Measurements from ENCODE around the gene GRIK2.

Gene GRIK2

DNA sequence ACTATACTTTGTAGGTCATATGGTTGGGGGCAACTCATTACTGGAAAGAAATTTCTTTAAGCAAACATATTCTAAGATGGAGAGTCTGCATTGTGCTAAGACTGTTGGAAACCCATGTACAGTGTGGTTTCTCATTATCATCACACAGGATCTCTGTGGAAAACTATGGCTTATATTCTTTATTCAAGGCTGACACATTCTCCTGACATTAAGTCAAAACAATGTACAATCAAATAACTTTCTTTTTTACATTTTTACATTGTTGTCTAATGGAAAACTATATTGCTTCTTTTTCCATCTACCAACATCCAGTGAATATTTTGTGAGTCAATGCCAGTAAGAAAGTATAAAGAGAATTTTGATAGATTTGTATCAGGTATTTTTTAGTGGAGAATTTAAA is 417.6 kb downstream of the GRIK2 start:
- DNase-seq = no peak

DNA sequence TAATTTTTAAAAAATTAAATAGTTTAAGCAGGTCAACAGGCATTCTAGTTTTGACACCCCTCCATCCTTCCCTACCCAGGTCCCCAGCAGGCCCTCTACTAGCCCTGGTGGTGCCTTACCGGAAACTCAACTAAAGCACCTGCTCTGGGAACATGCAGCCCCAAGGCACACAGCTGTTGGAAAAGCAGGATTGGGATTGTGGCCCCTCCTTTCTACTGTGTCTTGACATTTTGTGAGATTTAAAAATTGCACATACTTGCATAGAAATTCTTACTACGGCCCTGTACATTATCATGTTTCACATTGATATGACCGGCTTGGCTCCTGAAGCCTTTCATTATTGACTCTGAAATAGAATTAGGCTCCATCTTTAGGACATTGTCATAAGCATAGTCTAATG is 423.2 kb downstream of the GRIK2 start:
- DNase-seq = no peak

DNA sequence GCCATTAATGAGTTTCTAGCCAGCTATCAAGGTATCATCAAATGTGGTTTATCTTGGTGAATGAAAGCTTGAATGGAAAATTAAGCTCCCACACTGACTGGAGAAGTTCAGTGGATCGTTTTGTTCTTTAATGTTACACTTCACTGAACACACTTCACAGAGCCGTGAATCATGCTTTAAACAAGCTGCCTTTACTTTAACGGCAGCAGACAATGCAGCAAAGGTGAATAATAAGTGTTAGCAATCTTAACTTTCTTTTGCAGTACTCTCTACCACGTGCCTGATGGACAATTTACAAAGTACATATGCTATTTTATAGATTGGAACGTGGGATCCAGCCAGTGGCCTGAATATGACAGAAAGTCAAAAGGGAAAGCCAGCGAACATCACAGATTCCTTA is 424.5 kb downstream of the GRIK2 start:
- no peak for DNase-seq

DNA sequence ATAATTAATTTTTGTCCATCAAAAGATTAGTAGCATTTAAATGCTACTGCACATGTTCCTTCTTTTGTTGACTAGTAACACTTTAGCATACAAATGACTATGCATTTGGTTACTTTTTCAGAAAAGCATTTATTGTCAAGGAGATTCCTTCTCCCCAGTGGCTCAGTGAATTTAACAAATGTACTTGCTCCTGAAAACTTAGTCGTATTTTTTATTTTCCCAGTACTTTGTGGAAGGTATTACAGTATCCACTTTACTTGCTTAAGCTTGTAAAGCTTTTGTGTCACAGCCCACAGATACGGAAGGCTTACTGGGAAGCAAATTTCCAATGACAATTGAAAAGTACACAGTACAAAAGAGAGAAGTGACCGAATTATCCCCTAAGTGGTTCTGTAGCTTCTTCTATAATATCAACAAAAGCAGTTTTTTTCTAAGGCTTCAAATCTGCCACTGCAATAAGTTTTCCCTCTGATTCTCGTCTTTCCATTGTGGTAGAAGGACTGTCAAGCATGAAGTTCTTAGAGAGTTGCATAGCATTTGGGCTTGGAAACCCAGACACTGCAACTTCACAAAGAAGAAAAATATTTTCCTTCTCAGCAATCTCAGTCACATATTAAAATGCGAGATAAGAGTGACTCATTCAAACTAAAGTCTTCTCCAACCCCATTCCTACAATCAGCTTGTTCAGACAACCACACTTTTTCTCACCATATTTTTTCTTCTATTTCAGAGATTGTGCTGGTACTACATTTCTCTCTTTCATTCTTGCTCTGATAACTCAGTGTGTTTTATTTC is 431.2 kb downstream of the GRIK2 start:
- no peak for DNase-seq

DNA sequence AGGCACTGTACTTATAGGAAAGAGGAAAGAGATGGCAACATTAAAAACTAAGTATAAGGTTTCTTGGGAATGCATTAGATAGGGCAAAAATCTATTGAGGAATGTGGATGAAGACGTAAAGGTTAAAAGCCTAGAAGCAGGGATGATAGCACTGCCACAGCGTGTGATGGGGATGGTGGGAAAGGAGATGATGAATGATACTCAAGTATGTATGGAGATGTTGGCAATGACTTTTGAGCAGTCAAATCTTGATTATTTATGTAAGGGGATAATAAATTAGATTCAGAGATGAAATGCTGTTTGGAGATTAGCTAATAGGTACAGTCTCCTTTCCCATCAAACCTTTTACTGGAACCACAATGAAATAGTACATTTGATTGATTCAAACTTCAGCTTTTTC is 432.8 kb downstream of the GRIK2 start:
- DNase-seq = no peak

DNA sequence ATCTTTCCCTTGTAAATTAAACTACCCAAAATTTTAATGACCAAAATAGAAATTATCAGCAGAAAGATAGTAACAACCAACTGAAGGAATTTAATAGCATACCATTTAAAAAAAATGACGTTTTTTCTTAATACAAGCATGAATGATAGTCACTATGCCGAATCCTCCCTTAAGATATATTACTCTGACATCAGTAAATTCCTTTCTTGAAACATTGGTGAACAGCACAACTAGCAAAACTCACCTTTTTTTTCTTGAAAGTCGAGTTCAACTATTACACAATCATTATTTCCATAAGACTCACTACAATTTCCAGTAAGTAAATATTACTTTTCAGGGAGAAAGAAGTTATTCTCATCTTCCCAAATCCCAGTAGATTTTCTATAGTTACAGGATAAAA is 433.2 kb downstream of the GRIK2 start:
- no peak for DNase-seq

DNA sequence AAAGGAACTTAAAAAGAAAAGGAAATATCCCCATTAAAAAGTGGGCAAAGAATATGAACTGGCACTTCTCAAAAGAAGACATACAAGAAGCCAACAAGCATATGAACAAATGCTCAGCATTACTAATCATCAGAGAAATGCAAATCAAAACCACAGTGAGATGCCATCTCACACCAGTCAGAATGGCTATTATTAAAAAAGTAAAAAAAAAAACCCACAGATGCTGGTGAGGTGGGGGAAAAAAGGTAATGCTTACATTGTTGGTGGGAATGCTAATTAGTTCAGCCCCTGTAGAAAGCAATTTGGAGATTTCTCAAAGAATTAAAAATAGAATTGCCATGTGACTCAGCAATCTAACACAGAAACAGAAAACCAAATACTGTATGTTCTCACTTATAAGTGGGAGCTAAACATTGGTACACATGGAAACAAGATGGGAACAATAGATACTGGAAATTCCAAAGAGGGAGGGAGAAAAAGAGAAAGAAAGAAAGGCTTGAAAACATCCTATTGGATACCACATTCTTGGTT is 437.1 kb downstream of the GRIK2 start:
- DNase-seq = no peak

DNA sequence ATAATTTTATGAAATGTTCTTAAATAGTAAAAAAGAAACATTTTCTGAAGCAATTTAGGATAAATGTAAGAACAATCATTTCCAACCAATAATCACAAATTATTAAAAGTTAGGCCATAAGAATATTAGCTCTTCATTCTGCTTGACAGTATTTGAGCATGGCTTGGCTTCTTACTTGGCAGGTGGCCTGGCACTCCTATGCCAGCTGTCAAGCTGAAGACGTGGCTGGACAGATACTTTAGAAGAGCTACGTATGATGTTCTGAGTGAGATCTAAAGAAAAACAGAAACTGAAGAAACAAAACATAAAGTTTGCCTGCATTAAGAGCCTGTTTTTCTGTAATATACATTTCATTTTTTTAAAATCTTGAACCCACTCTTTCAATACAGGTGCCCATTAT is 438.9 kb downstream of the GRIK2 start:
- no peak for DNase-seq

DNA sequence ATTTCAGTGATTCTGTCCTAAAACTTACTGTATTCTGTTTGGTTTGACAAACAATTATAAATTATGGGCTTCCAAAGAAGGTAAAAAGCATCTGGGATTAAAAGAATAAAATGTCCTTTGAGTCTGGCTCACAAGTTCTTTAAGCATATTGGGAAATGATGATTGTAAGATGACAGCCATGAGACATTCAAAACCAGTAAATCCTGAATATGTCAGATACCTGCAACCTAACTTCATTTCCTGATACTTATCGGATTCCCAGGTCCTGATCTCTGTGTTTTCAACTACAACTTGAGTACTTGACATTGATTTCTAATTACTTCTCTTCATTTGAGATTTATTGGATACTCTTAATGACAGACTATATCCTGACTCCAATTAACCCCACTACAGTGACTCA is 446.6 kb downstream of the GRIK2 start:
- no peak for DNase-seq

DNA sequence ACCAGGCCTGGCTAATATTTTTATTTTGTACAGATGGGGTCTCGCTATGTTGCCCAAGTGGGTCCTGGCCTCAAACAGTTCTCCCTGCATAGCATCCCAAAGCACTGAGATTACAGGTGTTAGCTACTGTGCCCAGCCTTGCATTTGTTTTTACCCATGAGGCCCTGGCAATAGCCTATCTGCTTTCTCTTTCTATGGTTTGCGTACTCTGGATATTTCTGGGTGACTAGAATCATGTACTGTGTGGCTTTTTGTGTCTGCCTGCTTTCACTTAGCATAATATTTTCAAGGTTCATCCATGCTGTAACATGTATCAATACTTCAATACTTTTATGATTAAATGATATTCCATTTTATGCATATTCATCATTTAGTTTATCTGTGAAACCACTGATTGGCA is 451.7 kb downstream of the GRIK2 start:
- no peak for DNase-seq

DNA sequence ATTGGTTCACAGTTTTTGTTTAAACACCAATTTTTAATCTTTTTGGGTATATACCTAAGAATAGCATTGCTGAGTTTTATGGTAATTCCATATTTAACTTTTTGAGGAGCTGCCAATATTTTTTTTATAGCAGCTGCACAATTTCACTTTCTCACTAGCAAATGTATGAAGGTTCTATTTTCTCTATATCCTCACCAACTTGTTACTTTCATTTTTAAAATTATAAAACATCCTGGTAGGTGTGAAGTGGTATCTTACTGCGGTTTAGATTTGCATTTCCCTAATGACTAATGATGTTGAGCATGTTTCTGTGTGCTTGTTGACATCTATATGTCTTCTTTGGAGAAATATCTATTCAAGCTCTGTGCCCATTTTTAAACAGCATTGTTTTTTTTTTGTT is 452.1 kb downstream of the GRIK2 start:
- DNase-seq = no peak

DNA sequence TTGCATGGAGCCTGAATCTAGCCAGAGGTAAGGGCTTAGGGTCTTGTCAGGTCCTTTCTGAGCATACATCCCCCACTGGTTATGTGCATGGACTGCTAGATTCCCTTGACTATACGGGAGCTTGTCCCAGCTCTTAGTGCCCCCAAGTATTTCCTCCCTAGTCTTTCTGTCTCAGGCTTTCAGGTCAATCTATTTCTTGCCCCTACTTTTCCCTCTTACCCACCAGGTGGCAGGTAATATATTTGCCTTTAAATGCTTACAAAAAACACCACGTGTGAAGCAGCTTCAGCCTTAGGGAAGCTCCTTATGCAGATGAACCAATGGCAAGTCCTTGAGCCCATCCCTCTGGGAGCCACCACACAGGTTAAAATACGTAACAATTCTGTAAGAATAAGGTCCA is 454.2 kb downstream of the GRIK2 start:
- no peak for DNase-seq

DNA sequence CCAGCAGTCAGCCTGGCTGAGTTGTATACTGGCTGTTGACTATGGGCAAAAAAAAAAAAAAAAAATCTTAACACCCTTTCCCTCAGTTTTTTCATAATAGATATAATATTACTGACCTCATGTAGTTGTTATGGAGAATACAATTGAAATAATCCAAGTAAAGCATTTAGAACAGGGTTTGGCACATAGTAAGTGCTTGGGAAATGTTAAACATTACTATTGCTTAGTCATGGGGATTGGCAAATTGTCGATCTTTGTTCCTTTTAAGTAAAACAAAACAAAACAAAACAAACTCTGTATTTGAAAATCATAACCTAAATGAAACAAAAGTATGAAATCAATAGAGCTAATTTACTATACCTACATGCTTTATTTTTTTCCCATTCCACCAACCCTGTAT is 458.4 kb downstream of the GRIK2 start:
- DNase-seq = no peak

DNA sequence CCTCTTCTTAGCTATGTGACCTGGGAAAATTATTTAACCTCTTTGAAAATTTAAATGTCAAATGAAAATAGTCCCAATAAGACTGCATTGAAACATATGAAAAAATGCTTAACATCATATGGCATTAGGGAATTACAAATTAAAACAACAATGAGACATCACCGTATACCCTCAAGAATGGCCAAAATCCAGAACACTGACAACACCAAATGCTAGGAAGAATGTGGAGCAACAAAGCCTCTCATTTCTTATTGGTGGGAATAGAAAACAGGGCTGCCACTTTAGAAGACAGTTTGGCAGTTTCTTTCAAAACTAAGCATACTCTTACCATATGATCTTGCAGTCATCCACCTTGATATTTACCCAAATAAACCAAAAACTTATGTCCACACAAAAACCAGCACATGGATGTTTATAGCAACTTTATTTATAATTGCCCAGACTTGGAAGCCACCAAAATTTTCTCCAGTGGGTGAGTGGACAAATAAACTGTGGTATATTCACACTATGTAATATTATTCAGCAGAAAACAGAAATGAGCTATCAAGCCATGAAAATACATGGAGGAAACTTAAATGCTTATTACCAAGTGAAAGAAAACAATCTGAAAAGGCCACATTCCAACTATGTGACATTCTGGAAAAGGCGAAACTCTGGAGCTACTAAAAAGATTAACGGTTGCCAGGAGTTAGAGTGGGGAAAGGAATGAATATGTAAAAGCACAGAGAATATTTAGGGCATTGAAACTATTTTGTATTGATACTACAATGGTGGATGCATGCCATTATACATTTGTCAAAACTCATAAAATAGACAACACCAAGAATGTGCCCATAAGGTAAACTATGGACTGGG is 459.9 kb downstream of the GRIK2 start:
- no peak for DNase-seq

DNA sequence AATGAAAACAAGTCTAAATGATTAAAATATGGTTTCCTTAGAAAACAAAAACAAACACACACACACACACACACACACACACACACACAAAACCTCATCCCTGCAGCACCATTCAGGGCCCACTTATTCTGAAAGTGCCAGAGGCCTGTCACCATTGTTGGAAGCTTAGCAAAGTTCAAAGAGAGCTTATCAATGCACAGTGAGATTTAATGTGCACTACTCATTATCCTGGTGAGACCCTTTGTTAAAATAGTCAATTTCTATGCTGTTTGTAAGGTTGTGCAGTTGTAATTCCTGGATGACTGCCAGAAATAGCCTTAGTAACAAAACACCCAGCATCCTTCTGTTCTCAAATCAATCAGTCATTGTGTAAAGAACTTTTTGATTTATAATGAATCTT is 482.9 kb downstream of the GRIK2 start:
- DNase-seq = no peak

DNA sequence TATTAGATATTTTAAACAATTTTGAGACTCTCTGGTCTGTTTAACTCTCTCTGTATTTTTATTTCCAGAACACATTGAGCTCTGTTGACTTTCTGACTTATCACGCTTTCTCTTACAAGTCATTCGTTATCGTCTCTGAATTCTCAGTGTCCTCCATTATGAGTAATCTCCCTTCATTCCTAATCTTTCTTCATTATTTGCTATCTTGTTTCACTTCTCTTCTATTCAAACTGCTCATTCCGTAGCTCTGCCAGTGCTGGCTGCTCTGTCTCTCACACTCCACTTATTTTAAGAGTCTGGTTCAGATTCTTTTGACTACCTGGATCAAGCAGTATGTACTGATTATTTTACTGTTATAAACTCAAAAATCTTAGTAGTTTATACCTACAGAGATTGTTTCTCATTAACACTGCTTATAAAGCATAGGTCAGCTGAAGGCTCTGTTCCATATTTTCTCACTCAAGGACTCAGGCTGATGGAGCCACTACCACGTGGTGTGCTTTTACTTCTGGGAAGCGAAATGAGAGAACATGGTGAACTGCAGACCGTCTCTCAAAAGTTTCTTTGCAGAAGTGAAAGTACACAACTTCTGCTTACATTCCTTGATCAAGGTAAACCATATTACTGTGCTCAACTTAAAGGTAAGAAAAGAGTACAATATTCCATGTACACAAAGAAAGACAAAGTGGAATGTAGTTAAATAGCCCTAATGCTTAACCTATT is 485.2 kb downstream of the GRIK2 start:
- no peak for DNase-seq

DNA sequence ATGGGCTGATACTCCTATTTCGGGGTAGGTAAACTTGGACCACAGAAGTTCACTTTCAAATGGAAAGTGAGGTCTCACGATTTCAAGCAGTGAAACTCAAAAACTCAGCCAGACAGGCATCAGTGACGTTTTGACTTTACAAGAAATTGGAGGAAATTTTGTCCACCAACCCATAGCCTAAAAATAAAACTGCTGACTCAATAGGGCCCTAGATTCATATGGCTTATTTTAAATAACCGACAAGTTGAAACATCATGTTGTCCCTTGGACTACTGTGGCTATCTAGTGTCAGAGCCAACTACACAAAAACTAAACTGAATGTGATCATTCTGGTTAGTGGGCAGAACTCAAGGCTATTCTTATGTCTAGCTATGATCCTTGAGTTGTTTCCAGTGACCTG is 486.3 kb downstream of the GRIK2 start:
- DNase-seq = no peak

DNA sequence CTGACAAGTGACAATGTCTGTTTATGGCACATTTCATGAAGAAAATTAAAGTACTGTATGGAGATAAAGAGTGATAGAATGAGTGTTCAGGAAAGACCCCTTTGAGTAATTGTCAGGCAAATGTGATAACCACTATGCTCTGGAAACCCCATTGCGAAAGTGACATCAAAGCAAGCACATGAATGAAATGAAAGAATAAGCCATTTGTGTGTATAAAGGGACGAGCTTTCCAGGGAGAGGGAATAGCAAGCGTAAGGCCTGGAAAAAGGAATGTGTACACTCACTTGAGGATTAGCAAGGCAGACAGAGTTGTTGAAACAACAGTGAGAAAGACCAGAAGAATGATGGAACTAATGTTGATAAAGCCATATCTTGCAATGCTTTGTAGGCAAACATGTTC is 490.0 kb downstream of the GRIK2 start:
- DNase-seq = no peak

DNA sequence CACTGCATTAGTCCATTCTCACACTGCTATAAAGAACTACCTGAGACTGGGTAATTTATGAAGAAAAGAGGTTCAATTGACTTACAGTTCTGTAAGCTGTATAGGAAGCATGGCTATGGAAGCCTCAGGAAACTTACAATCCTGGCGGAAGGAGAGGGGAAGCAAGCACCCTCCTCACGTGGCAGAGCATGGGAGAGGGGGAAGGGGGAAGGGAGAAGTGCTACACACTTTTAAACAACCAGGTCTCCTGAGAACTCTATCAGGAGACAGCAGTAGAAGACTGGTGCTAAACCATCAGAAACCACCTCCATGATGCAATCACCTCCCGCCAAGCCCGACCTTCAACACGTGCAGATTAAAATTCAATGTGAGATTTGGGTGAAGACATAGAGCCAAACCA is 494.0 kb downstream of the GRIK2 start:
- no peak for DNase-seq

DNA sequence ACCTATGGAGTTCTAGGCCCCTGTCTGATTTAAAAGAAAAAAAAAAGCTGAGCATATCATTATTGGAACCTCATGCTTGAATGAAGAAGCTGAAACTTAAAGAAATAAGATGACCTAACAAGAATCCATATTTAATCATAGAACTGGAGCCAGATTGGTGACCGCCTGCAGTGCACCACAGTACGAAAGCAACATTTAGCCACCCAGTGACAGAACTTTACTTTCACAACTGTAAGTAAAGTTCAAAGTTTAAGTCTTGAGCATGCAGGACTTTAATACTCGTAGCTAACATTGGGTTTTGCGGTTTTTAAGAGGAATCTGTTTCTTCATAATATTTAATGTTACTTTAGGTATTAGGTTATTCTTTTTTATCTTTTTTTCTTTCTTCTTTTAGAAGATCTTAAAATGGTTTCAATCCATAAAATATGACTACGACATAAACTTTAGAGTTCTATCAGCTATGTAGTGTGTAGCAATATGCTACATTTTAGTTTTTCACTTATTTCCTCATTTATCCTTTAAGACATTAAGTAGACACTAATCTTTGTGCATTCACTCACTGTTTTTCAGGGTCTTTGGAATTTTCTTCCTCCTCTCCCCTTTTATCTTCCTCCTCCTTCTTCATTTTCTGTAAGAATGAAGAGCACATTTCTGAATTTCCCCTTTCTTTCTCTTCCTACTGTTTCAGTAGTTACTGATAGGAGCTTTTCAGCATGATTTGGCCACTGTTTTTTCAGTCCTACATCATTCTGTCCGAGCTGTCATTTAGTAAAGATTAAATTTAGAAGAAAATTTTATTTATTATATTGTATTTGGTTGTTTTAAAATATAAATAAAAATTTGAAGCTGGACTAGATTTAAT is 514.1 kb downstream of the GRIK2 start:
- DNase-seq = no peak

DNA sequence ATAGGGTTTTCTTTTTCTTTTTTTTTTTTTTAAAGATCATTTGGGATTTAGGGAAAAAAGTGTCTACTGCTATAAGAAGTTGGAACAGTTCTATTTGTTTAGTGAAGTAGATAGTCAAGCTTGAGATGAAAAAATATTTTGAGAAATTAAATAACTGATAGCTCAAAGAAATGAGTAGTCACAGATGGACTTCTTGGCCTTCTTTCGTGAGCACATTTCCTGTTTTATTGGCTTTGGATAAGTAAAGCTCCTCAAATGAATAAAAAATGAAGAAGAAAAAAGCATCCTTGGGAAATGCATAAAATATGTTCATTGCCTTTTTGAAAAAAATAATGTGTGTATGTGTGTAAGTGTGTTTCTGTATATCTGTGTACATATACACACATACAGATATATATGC is 515.9 kb downstream of the GRIK2 start:
- DNase-seq = no peak

DNA sequence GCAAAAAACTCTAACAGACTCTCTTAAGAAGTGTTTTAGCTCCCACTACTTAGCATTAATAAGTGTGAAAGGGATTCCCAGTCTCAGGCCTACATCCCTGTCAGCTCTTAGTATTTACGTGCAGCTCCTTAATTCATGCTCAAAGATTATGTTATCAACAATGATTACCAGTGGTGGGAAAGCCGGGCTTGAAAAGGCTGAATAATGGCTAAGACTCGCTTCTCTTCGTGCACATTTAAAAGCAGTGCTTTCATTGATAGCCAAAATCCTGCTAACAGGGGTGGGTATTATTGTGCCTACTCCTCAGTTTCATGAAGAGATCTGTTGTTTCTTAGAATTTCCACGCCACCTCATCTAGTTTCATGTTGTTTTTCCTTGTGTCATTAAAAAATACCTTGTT is 518.8 kb downstream of the GRIK2 start:
- no peak for DNase-seq

DNA sequence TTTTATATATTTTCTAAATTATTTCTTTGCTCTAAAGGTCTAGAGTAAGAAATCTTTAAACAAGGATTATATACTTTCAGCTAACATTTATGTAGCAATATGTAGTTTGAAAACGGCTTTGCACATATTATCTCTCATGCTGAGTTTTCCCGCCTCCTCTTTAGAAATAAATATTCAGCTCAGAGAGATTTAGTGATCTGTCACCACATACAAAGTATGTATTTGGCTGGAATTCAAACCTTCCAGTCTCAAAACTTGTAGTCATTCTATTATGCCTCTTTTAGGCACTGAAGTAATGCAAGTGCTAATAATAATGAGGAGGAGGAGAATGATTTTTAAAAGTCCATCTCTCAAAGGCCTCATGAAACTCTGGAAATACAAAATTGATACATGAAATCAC is 525.0 kb downstream of the GRIK2 start:
- DNase-seq = no peak
